ENCODE results near the gene NELL1. TPM values are rescaled to one million over a fixed set of nuclear protein-coding genes. Genes with fewer than 3 reads are reported as not detected.

The NELL1 gene
- total RNA-seq, 1 experiment from 2014 or later, result 0.22 TPM

- no peak overlapping the region for H2BK15ac ChIP-seq (ENCODE audit: low read depth, low read length)
- whole genome bisulfite sequencing (ENCODE audit: extremely low coverage, insufficient read length, low lambda C conversion rate), result no CpG with 5 or more reads among the region's 3 CpGs
- no peaks in the 10 kb centered on the region for H3K23me2 ChIP-seq (ENCODE audit: insufficient read length, low read depth, low read length, poor library complexity, severe bottlenecking)
- no peaks in the 10 kb centered on the region for H4K20me1 ChIP-seq (ENCODE audit: control insufficient read depth, insufficient read depth, insufficient read length)
- H3T11ph ChIP-seq (ENCODE audit: low read length), result no peak overlapping the region
- no peak overlapping the region for H2BK120ac ChIP-seq (ENCODE audit: low read depth, low read length, poor library complexity, severe bottlenecking)
- no peak overlapping the region for H2AFZ ChIP-seq (ENCODE audit: low read length)
- no peak overlapping the region for H3K4me3 Mint-ChIP-seq
- H3K27ac ChIP-seq (ENCODE audit: insufficient read length, low read depth, low read length), result no peak overlapping the region
- H3K4ac ChIP-seq (ENCODE audit: low read depth, low read length), result no peak overlapping the region
- no peaks in the 10 kb centered on the region for H3K9me3 ChIP-seq (ENCODE audit: control insufficient read depth, low read depth, low read length)
- no peaks in the 10 kb centered on the region for H3K27me3 Mint-ChIP-seq (ENCODE audit: low read depth)
- H2BK20ac ChIP-seq (ENCODE audit: low read depth, low read length, poor library complexity, severe bottlenecking), result no peak overlapping the region
- no peak overlapping the region for H3K9ac ChIP-seq (ENCODE audit: extremely low read depth, insufficient read length, low read length)
- H3K79me1 ChIP-seq (ENCODE audit: insufficient read depth, low read depth, low read length, poor library complexity, severe bottlenecking), result no peaks in the 10 kb centered on the region
- no peaks in the 10 kb centered on the region for H3K27me3 ChIP-seq (ENCODE audit: insufficient read depth, low read length)
- no peak overlapping the region for H3K18ac ChIP-seq (ENCODE audit: insufficient read length, low read depth, low read length)
- no peak overlapping the region for H3K56ac ChIP-seq (ENCODE audit: insufficient read length, low read depth, low read length)
- no peak for DNase-seq
- H3K79me2 ChIP-seq (ENCODE audit: insufficient read depth, low read length), result no peaks in the 10 kb centered on the region
- no peak overlapping the region for H4K8ac ChIP-seq (replicated peaks; ENCODE audit: insufficient read length, low read depth, low read length)
- TF ChIP-seq CTCF (conservative IDR thresholded peaks at IDR 0.05), result no peak
- no peaks in the 10 kb centered on the region for H3K9me3 Mint-ChIP-seq
- H3K14ac ChIP-seq (ENCODE audit: insufficient read depth, low read length), result no peak overlapping the region
- H4K5ac ChIP-seq (ENCODE audit: insufficient read length, low read depth, low read length), result no peak overlapping the region
- no peaks in the 10 kb centered on the region for H3K36me3 Mint-ChIP-seq (ENCODE audit: insufficient read depth in 1 of 3, low read depth in 3 of 3)
- H3K4me2 ChIP-seq (ENCODE audit: insufficient read depth, insufficient read length, low read length), result no peak overlapping the region
- H2BK5ac ChIP-seq (ENCODE audit: insufficient read length, low read length), result no peak overlapping the region
- H3K4me1 ChIP-seq (ENCODE audit: insufficient read depth, low read length), result no peaks in the 10 kb centered on the region
- no peak overlapping the region for H4K91ac ChIP-seq (ENCODE audit: insufficient read length, low read depth, low read length)
- no peak overlapping the region for H2AK5ac ChIP-seq (ENCODE audit: insufficient read length, low read length)
- no peak overlapping the region for H3K27ac Mint-ChIP-seq
- H2BK12ac ChIP-seq (ENCODE audit: insufficient read length, low read depth, low read length), result no peak overlapping the region
- H3K23ac ChIP-seq (ENCODE audit: insufficient read length, low read depth, low read length), result no peak overlapping the region
- peaks cover 4 to 5% of the 10 kb centered on the region in 2 experiments; a peak in 3 of 4 replicates for H3K4me1 Mint-ChIP-seq
These were observed 444.5 kb downstream of the NELL1 start for GRCh38 chr11:21113876-21114275.

Measured in H9 (cell line).